Spleen (tissue), 7 donors: Measurements from ENCODE around the gene PYCR2.

ENCODE experiments used
- CTCF ChIP-seq, 11 experiments: fragments of 200-600 bp in 7 of 11; fragments of 450-650 bp in 4 of 11; sonication (generic) in 4 of 11; IDR thresholded peaks in 8 of 11; conservative IDR thresholded peaks in 3 of 11; 1 replicate in 7 of 11; 2 replicates in 4 of 11; pipeline versions ENCODE4 v1.4.0 to v1.8.0; 2016 to 2021; ENCODE audit warnings: antibody characterized with exemption in 11 of 11, inconsistent platforms in 4 of 11, mild to moderate bottlenecking in 1 of 11
- POLR2A ChIP-seq, 3 donors: fragments of 450-650 bp; IDR thresholded peaks; one replicate each; pipeline ENCODE4 v1.5.1; 2017; ENCODE audit warnings: antibody characterized with exemption in 3 of 3, mild to moderate bottlenecking in 1 of 3
- POLR2AphosphoS5 ChIP-seq, 3 donors: sonication (generic); formaldehyde crosslinking; IDR thresholded peaks; one replicate each; pipeline ENCODE4 v1.5.1; 2017; ENCODE audit warnings: antibody characterized with exemption in 3 of 3
- donor health status: DM: no; HTN: no; CAD: no; lungs with moderate emphysema.
- donor health status: DM: no; HTN: no; CAD: no.
- donor health status: DM: no; HTN: no; CAD: no.

DNA sequence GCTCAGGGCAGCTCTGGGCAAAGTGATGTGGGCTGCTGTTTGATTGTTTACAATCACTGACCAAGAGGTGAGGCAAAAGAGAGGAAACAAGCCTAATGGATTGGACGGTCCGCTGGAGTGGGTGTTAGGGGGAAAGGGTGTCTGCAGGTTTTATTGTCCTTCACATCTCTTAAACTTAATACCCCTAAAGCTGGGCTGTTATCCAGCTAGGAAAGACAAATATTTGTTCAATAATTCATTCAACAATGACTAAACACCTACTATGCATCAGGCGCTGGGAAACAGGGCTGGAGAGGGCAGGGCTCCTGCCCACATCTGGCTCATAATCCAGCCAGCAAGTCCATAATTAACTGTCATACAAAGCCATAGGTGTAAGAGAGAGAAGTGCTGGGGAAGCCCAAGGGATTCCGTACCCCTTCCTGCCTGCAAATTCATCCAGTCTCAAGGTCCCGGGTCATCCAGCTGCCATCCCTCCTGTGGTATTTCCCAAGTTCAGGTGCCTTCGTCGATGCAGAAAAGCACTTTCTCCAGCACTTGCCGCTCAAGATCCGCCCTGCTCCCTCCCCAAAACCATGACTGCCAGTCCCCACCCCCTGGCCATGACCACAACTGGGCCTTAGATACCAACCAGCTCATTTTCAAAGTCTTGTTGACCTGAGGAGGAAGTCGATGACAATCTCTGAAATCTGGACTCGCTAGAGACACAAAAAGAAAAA is 52.5 kb downstream of the PYCR2 start:
- TF ChIP-seq CTCF (IDR thresholded peaks at IDR 0.05 in 8 of 11, conservative IDR thresholded peaks at IDR 0.05 in 3 of 11): no peak
- no peak for TF ChIP-seq POLR2A (IDR thresholded peaks at IDR 0.05)
- TF ChIP-seq POLR2AphosphoS5 (IDR thresholded peaks at IDR 0.05): no peak
